Transverse colon (tissue), 4 donors: ENCODE results near the gene ZNF287. TPM values are rescaled to one million over a fixed set of nuclear protein-coding genes. Genes with fewer than 3 reads are reported as not detected.

Experiments
- DNase-seq: peaks from one replicate; pipeline ENCODE4 v3.0.0-alpha.2; 2019
- H3K27ac ChIP-seq, 4 donors: fragments of 200-600 bp; sonication (generic); 2 replicates each; pipeline ENCODE4 v1.5.1; 2016 to 2018; ENCODE audit warnings: inconsistent platforms in 4 of 4
- H3K27me3 ChIP-seq: fragments of 200-600 bp; sonication (generic); 2 replicates; pipeline ENCODE4 v1.5.1; 2017; ENCODE audit warnings: inconsistent platforms
- H3K36me3 ChIP-seq, 4 donors: fragments of 200-600 bp; sonication (generic); 2 replicates each; pipeline ENCODE4 v1.5.1; 2017 to 2019; ENCODE audit warnings: inconsistent platforms in 4 of 4
- H3K4me1 ChIP-seq, 4 donors: fragments of 200-600 bp; sonication (generic); 2 replicates each; pipeline ENCODE4 v1.5.1; 2017 to 2020; ENCODE audit warnings: inconsistent platforms in 4 of 4
- H3K4me3 ChIP-seq, 4 donors: fragments of 200-600 bp; sonication (generic); 1 replicate in 1 of 4; 2 replicates in 3 of 4; pipeline versions ENCODE4 v1.5.1 to v1.6.1; 2017 to 2019; ENCODE audit warnings: inconsistent platforms in 4 of 4
- H3K9me3 ChIP-seq, 2 donors: fragments of 200-600 bp; sonication (generic); 2 replicates each; pipeline ENCODE4 v1.5.1; 2017 to 2019; ENCODE audit warnings: inconsistent platforms in 2 of 2
- EP300 ChIP-seq: sonication (generic); formaldehyde crosslinking; IDR thresholded peaks from one replicate; pipeline ENCODE4 v1.6.1; 2017; ENCODE audit warnings: antibody characterized with exemption, low read depth
- POLR2A ChIP-seq: fragments of 450-650 bp; IDR thresholded peaks from one replicate; pipeline ENCODE4 v1.6.1; 2016; ENCODE audit warnings: antibody characterized with exemption, mild to moderate bottlenecking, moderate library complexity
- POLR2AphosphoS5 ChIP-seq, 3 donors: sonication (generic); formaldehyde crosslinking; IDR thresholded peaks; one replicate each; pipeline ENCODE4 v1.6.1; 2016; ENCODE audit warnings: antibody characterized with exemption in 3 of 3
- WGBS, 2 donors: methylation state at CpG; one replicate each; pipeline ENCODE4 v1.1.5; 2018; ENCODE audit warnings: low coverage in 1 of 2; 5-methylcytosine and 5-hydroxymethylcytosine counted together
- in situ Hi-C, 4 donors: fragments of 200-750 bp; cut with MboI; loops; one replicate each; pipeline versions ENCODE4 v1.15.0 to v1.15.1; 2017; ENCODE audit warnings: low sequenced_read_pairs in 3 of 4, low pct_ligation_motif_present in 1 of 4, low pct_unique_long_range_greater_than_20kb in 1 of 4
- intact Hi-C: fragments of 100-400 bp; cut with DNase I; formaldehyde crosslinking; loops from one replicate; pipeline ENCODE4 v1.15.1; 2023; ENCODE audit warnings: low total_unique reads
- total RNA-seq, 4 donors: library from RNA; depleted of rRNA; stranded (reverse); fragments of >200 nt; gene quantifications; one replicate each; pipeline ENCODE4 v1.1.0, GENCODE V29; 2016
- TF ChIP-seq, protein P1 (sequence below), 5 experiments: fragments of 200-600 bp in 3 of 5; fragments of 450-650 bp in 2 of 5; sonication (generic) in 3 of 5; IDR thresholded peaks; 1 replicate in 2 of 5; 2 replicates in 3 of 5; pipeline ENCODE4 v1.5.1; 2016 to 2017; ENCODE audit warnings: antibody characterized with exemption in 5 of 5, inconsistent platforms in 3 of 5, mild to moderate bottlenecking in 2 of 5, moderate library complexity in 1 of 5

Gene ZNF287
- total RNA-seq, 4 donors from 2014 or later = 2.5 to 5.2 (median 2.5) TPM; not detected in 1

DNA sequence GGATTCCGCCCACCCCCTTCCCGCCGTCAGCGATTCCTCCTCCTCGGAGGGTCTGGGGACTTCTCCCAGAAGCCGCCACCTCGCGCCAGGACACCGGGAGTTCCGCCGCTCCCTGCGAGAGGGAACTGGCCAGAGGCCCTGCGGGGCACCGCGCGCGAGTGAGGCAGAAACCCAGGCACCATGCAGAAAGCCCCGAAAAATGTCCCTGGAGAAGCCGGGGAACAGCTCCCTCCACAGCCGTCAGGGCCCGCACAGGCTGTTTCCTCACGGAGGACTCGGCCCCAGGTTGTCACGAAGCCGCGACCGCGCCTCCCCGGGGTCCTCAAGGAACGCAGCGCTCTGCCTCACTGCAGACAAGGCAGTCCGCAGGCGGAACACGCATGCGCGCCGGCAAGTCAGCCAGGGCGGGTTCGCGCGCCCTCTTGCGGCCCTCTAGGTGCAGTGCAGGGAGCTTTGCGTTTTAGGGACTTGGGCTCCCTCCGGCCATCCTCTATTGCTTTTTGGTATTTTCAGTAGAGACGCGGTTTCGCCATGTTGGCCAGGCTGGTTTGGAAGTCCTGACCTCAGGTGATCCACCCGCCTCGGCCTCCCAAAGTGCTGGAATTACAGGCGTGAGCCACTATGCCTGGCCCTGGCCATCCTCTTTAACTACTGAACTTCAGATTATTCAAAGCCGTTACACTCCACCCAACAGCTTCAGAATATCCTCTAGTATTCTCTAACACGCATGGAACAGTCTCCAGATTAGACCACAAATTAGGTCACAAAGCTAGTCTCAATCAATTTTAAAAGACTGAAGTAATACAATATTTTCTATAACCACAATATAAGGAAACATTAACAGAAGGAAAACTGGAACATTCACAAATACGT lies 20.3 kb upstream of the ZNF287 start:
- H3K4me3 ChIP-seq = peak overlapping the region; percentile 47 to 68 (median 55)
- intact Hi-C loops = no loop called here
- H3K9me3 ChIP-seq = no peaks in the 10 kb centered on the region
- H3K27me3 ChIP-seq = peaks cover 35% of the 10 kb centered on the region
- peaks cover 0 to 13% (median 11%) of the 10 kb centered on the region in 4 donors for H3K4me1 ChIP-seq
- in situ Hi-C loops = no loop called here
- DNase-seq = peak; percentile 91
- WGBS, 2 donors = 6 to 54% methylated on average over 3 to 34 of the region's 53 CpGs
- H3K27ac ChIP-seq = peak overlapping the region; percentile 54 to 76 (median 64)
- TF ChIP-seq POLR2A (no peak), POLR2AphosphoS5 (IDR thresholded peaks at IDR 0.05) (peak in 1 of 3 donors; percentile 22), EP300 (no peak)
- TF ChIP-seq, protein P1, sequence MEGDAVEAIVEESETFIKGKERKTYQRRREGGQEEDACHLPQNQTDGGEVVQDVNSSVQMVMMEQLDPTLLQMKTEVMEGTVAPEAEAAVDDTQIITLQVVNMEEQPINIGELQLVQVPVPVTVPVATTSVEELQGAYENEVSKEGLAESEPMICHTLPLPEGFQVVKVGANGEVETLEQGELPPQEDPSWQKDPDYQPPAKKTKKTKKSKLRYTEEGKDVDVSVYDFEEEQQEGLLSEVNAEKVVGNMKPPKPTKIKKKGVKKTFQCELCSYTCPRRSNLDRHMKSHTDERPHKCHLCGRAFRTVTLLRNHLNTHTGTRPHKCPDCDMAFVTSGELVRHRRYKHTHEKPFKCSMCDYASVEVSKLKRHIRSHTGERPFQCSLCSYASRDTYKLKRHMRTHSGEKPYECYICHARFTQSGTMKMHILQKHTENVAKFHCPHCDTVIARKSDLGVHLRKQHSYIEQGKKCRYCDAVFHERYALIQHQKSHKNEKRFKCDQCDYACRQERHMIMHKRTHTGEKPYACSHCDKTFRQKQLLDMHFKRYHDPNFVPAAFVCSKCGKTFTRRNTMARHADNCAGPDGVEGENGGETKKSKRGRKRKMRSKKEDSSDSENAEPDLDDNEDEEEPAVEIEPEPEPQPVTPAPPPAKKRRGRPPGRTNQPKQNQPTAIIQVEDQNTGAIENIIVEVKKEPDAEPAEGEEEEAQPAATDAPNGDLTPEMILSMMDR (IDR thresholded peaks at IDR 0.05) = peak; percentile 93 to 99 (median 98)
- no peaks in the 10 kb centered on the region for H3K36me3 ChIP-seq

DNA sequence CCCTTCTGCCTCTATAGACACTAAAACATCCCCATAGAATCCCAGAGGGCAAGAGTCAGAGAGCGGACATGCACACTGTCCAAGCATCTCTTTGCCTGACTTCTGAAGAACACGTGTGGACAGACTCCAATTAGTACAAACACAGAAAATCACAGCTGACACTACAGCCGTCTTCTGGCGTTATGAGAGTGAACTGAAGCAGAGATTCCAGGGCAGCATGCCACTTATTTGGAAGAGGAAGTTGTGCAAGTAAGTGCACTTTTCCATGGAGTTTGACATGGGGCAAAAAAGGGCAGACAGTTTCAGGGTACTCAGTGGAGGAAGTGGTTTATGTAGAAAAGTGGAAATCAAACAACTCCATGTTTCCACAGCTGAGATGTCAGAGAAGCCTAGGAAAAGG lies 16.8 kb upstream of the ZNF287 start:
- in situ Hi-C loops = no loop called here
- intact Hi-C loops = no loop called here

DNA sequence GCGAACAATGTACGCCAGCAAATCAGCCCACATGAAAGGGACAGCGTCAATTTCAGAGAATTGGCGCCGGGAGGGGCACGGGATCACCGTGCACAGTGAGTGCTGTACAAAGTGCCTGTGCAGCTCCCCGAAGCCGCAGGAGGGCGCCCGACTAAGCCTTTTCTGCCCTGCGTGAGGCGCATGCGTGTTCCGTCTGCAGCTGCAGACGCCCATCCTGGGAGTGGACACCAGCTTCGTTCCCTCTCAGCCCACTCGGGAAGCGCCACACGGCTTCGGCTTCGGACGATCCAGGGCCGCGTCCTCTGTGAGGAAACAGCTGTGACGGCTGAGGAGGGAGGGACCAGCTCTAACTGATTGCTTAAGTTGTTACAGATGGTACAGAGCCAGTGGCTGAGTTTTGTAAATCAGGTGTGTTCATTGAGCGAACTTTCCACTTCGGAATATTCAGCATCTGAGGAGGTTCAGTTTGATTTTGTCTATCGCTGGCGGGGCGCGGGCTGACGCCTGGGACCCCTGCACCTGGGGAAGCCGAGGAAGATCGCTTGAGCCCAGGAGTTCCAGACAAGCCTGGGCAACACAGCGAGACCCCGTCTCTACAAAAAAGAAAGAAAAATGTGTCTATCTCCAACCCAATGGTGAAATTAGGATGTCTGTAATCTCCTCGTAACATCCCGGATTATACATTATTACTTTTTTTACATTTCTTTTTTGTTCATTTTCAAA lies 15.4 kb upstream of the ZNF287 start:
- TF ChIP-seq EP300 (no peak), POLR2A (no peak), POLR2AphosphoS5 (IDR thresholded peaks at IDR 0.05) (peak in 2 of 3 donors; percentile 17 to 38)
- TF ChIP-seq, protein P1 (IDR thresholded peaks at IDR 0.05) = peak; percentile 75 to 89 (median 82)
- peak overlapping the region in 3 of 4 donors; percentile 21 to 40 (median 33) for H3K4me3 ChIP-seq

More for the DNA sequence above, 16.8 kb upstream of the ZNF287 start:
- H3K9me3 ChIP-seq = no peaks in the 10 kb centered on the region
- no peaks in the 10 kb centered on the region for H3K36me3 ChIP-seq
- TF ChIP-seq POLR2AphosphoS5 (IDR thresholded peaks at IDR 0.05) (no peak), EP300 (no peak)
- TF ChIP-seq, protein P1 (IDR thresholded peaks at IDR 0.05) = no peak
- WGBS, 2 donors = 60 to 100% methylated on average over 1 to 4 of the region's 4 CpGs
- no peak for DNase-seq
- H3K4me3 ChIP-seq = no peak overlapping the region
- H3K27ac ChIP-seq = no peak overlapping the region
- peaks cover 0 to 18% (median 13%) of the 10 kb centered on the region in 4 donors for H3K4me1 ChIP-seq
- H3K27me3 ChIP-seq = peaks cover 32% of the 10 kb centered on the region

DNA sequence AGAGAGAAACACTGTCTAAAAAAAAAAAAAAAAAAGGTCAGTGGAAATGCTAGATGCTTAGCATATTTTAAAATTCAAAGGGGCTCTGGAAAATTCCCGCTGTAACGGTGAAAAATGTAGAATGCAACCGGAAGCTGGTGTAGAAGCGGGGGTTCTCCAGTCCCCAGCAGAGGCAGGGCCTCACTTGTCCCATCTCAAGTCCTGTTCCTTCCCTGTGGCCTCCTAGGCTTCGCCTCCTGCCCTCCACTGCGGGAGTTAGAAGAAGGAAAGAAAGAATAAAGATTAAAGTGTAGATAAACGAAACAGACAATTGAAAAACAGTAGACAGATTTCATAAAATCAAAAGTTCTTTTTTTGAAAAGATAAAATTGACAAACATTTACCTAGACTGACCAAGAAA lies 14.8 kb upstream of the ZNF287 start:
- DNase-seq = no peak
- intact Hi-C loops = no loop called here
- no peaks in the 10 kb centered on the region for H3K36me3 ChIP-seq
- 35 to 50% methylated on average over 6 to 7 of the region's 7 CpGs for WGBS, 2 donors
- H3K4me3 ChIP-seq = peak overlapping the region in 1 of 4 donors; percentile 40
- in situ Hi-C loops = no loop called here
- H3K4me1 ChIP-seq = peaks cover 0 to 14% (median 10%) of the 10 kb centered on the region in 4 donors
- TF ChIP-seq, protein P1 (IDR thresholded peaks at IDR 0.05) = no peak
- no peak for TF ChIP-seq POLR2A
- TF ChIP-seq EP300 = no peak
- TF ChIP-seq POLR2AphosphoS5 (IDR thresholded peaks at IDR 0.05) = no peak
- peak overlapping the region in 1 of 4 donors; percentile 19 for H3K27ac ChIP-seq
- no peaks in the 10 kb centered on the region for H3K9me3 ChIP-seq
- peaks cover 35% of the 10 kb centered on the region for H3K27me3 ChIP-seq

More for the DNA sequence above, 15.4 kb upstream of the ZNF287 start:
- WGBS, 2 donors = 18 to 43% methylated on average over 5 to 35 of the region's 39 CpGs
- Histone ChIP-seq H3K36me3 (no peaks in the 10 kb centered on the region), H3K27me3 (peaks cover 32% of the 10 kb centered on the region), H3K27ac (peak overlapping the region in 2 of 4 donors; percentile 19 to 32), H3K4me1 (peaks cover 0 to 16% (median 13%) of the 10 kb centered on the region in 4 donors), H3K9me3 (no peaks in the 10 kb centered on the region)
- DNase-seq = peak; percentile 94
- intact Hi-C loops (no loop called here), in situ Hi-C loops (no loop called here)
